H1 (cell line): ENCODE measurements around the gene PARK7. TPM values are rescaled to one million over a fixed set of nuclear protein-coding genes. Genes with fewer than 3 reads are reported as not detected.

Experiments used
- CTCF ChIA-PET: fragments of 300-600 bp; sonication (Branson Sonifier 250); formaldehyde crosslinking; loops from one replicate; lab custom pipeline; 2021; ENCODE audit not compliant: partially characterized antibody; lab: Charles Lee
- POLR2A ChIA-PET: fragments of 300-600 bp; sonication (Branson Sonifier 250); formaldehyde crosslinking; loops from one replicate; lab custom pipeline; 2021; ENCODE audit warnings: inconsistent platforms; ENCODE audit not compliant: partially characterized antibody; lab: Charles Lee
- DNase-seq, 2 experiments: peaks; one replicate each; pipeline versions ENCODE4 v3.0.0 to v3.0.0-alpha.2; 2010 to 2022; ENCODE audit warnings: low spot score in 2 of 2, low read depth in 1 of 2, mixed read lengths in 1 of 2
- FAIRE-seq: peaks from 2 replicates; lab custom pipeline; 2011; peaks lifted over from hg19 to GRCh38; lab: Jason Lieb, UNC
- H2AFZ ChIP-seq: 2 replicates; pipeline ENCODE4 v1.8.1; 2012; ENCODE audit warnings: low read length, inconsistent platforms
- H2AK5ac ChIP-seq: 2 replicates; pipeline ENCODE4 v1.6.1; 2013; ENCODE audit warnings: low read depth, low read length
- H2BK120ac ChIP-seq: replicated peaks from 2 replicates; pipeline ENCODE3; 2013; ENCODE audit warnings: low read depth, low read length, inconsistent platforms
- H2BK12ac ChIP-seq: 2 replicates; pipeline ENCODE4 v1.6.1; 2013; ENCODE audit warnings: low read depth, low read length
- H2BK15ac ChIP-seq: 2 replicates; pipeline ENCODE4 v1.6.1; 2013; ENCODE audit warnings: low read length
- H2BK20ac ChIP-seq: 2 replicates; pipeline ENCODE4 v1.6.1; 2013; ENCODE audit warnings: low read length
- H2BK5ac ChIP-seq: 2 replicates; pipeline ENCODE4 v1.6.1; 2013; ENCODE audit warnings: low read depth, low read length
- H3K14ac ChIP-seq: 2 replicates; pipeline ENCODE4 v1.6.1; 2013; ENCODE audit warnings: inconsistent platforms; ENCODE audit not compliant: insufficient read length
- H3K18ac ChIP-seq: 2 replicates; pipeline ENCODE4 v1.6.1; 2013; ENCODE audit warnings: low read length; ENCODE audit errors: extremely low read depth
- H3K23ac ChIP-seq: 2 replicates; pipeline ENCODE4 v1.6.1; 2013; ENCODE audit warnings: inconsistent platforms; ENCODE audit not compliant: insufficient read length
- H3K23me2 ChIP-seq: 2 replicates; pipeline ENCODE4 v1.6.1; 2013; ENCODE audit warnings: low read depth, low read length
- H3K27ac ChIP-seq: 2 replicates; pipeline ENCODE4 v1.6.1; 2011; ENCODE audit warnings: low read depth, low read length, inconsistent platforms
- H3K27me3 ChIP-seq, 4 experiments: replicated peaks in 1 of 4; 1 replicate in 1 of 4; 2 replicates in 3 of 4; pipeline versions ENCODE4 v1.6.1 to v1.8.1; 2011 to 2013; ENCODE audit warnings: low read length in 3 of 4, mild to moderate bottlenecking in 3 of 4, inconsistent platforms in 2 of 4, mixed read lengths in 2 of 4, moderate library complexity in 1 of 4; ENCODE audit not compliant: control insufficient read depth in 3 of 4, insufficient read depth in 3 of 4; ENCODE audit errors: extremely low read depth in 1 of 4
- H3K36me3 ChIP-seq, 4 experiments: 2 replicates each; pipeline versions ENCODE4 v1.6.1 to v1.8.1; 2011 to 2013; ENCODE audit warnings: mild to moderate bottlenecking in 4 of 4, low read length in 3 of 4, moderate library complexity in 2 of 4, control low read depth in 1 of 4, inconsistent platforms in 1 of 4; ENCODE audit not compliant: insufficient read depth in 4 of 4, control insufficient read depth in 2 of 4
- H3K4ac ChIP-seq: replicated peaks from 2 replicates; pipeline ENCODE3; 2013; ENCODE audit warnings: low read length, low read depth, mixed read lengths, inconsistent platforms; ENCODE audit not compliant: insufficient read length
- H3K4me1 ChIP-seq, 4 experiments: replicated peaks in 1 of 4; 1 replicate in 1 of 4; 2 replicates in 3 of 4; pipeline versions ENCODE4 v1.6.1 to v1.8.1; 2011 to 2013; ENCODE audit warnings: low read length in 3 of 4, inconsistent platforms in 2 of 4, mixed read lengths in 1 of 4; ENCODE audit not compliant: insufficient read depth in 4 of 4, control insufficient read depth in 3 of 4
- H3K4me2 ChIP-seq, 2 experiments: 2 replicates each; pipeline versions ENCODE4 v1.6.1 to v1.8.1; 2011 to 2013; ENCODE audit warnings: low read depth in 2 of 2, low read length in 2 of 2, control low read depth in 1 of 2, inconsistent platforms in 1 of 2, mild to moderate bottlenecking in 1 of 2; ENCODE audit not compliant: insufficient read depth in 1 of 2
- H3K4me3 ChIP-seq, 4 experiments: fragments of 200-600, 300-600 bp in 1 of 4; sonication (generic), shearing (Covaris generic), sonication (Bioruptor Twin) in 1 of 4; 2 replicates each; pipeline versions ENCODE4 v1.5.1 to v1.8.1; 2011 to 2016; ENCODE audit warnings: low read length in 4 of 4, low read depth in 3 of 4, control low read depth in 2 of 4, inconsistent platforms in 2 of 4, mild to moderate bottlenecking in 2 of 4, mixed read lengths in 1 of 4, moderate library complexity in 1 of 4; ENCODE audit not compliant: insufficient read depth in 2 of 4; ENCODE audit errors: extremely low read depth in 1 of 4
- H3K56ac ChIP-seq: replicated peaks from 2 replicates; pipeline ENCODE3; 2013; ENCODE audit warnings: low read depth, mild to moderate bottlenecking, mixed read lengths, low read length, inconsistent platforms; ENCODE audit not compliant: insufficient read length
- H3K79me1 ChIP-seq: 2 replicates; pipeline ENCODE4 v1.6.1; 2013; ENCODE audit warnings: low read depth, low read length, control low read depth
- H3K79me2 ChIP-seq, 2 experiments: 2 replicates each; pipeline versions ENCODE4 v1.6.1 to v1.8.1; 2012 to 2013; ENCODE audit warnings: low read length in 2 of 2, mild to moderate bottlenecking in 2 of 2, inconsistent platforms in 1 of 2; ENCODE audit not compliant: insufficient read depth in 2 of 2, control insufficient read depth in 1 of 2
- H3K9ac ChIP-seq, 4 experiments: replicated peaks in 1 of 4; 1 replicate in 1 of 4; 2 replicates in 3 of 4; pipeline versions ENCODE4 v1.6.1 to v1.8.1; 2011 to 2013; ENCODE audit warnings: low read depth in 3 of 4, low read length in 3 of 4, control low read depth in 2 of 4, mild to moderate bottlenecking in 2 of 4, moderate library complexity in 2 of 4, inconsistent platforms in 1 of 4; ENCODE audit errors: extremely low read depth in 1 of 4
- H3K9me3 ChIP-seq, 2 experiments: 2 replicates each; pipeline versions ENCODE4 v1.6.1 to v1.8.1; 2012 to 2013; ENCODE audit warnings: mild to moderate bottlenecking in 2 of 2, moderate library complexity in 2 of 2, control low read depth in 1 of 2, inconsistent platforms in 1 of 2, low read depth in 1 of 2, low read length in 1 of 2, mixed read lengths in 1 of 2; ENCODE audit not compliant: insufficient read depth in 2 of 2
- H4K20me1 ChIP-seq, 2 experiments: replicated peaks in 1 of 2; 2 replicates each; pipeline versions ENCODE3 to v1.8.1; 2011 to 2013; ENCODE audit warnings: inconsistent platforms in 2 of 2, low read length in 2 of 2, mild to moderate bottlenecking in 1 of 2; ENCODE audit not compliant: insufficient read depth in 2 of 2, control insufficient read depth in 1 of 2
- H4K5ac ChIP-seq: 2 replicates; pipeline ENCODE4 v1.6.1; 2013; ENCODE audit warnings: low read length, low read depth, mixed read lengths, inconsistent platforms; ENCODE audit not compliant: insufficient read length
- H4K8ac ChIP-seq: 2 replicates; pipeline ENCODE4 v1.8.0; 2013; ENCODE audit warnings: mild to moderate bottlenecking, moderate library complexity, low read length, inconsistent platforms; ENCODE audit not compliant: insufficient read depth; ENCODE audit errors: extremely low read depth
- H4K91ac ChIP-seq: replicated peaks from 2 replicates; pipeline ENCODE3; 2013; ENCODE audit warnings: low read length, mixed read lengths, inconsistent platforms; ENCODE audit not compliant: insufficient read length
- EGR1 ChIP-seq: IDR thresholded peaks from 2 replicates; pipeline ENCODE4 v1.6.1; 2011; ENCODE audit warnings: low read depth, low read length, borderline replicate concordance
- NRF1 ChIP-seq: IDR thresholded peaks from 2 replicates; pipeline ENCODE4 v1.6.1; 2011; ENCODE audit warnings: mild to moderate bottlenecking, low read depth, low read length, improper control_type of control experiment
- SP4 ChIP-seq: IDR thresholded peaks from 2 replicates; pipeline ENCODE4 v1.6.1; 2012; ENCODE audit warnings: low read length, inconsistent platforms
- WGBS, 2 experiments: shearing (Covaris generic) in 1 of 2; methylation state at CpG; one replicate each; pipeline versions ENCODE4 v1.1.6 to v1.1.7; 2013 to 2015; ENCODE audit warnings: low lambda C conversion rate in 2 of 2, mixed read lengths in 2 of 2, inconsistent platforms in 1 of 2, low coverage in 1 of 2, missing lambda C conversion rate in 1 of 2; ENCODE audit not compliant: insufficient replicate concordance in 2 of 2, insufficient coverage in 1 of 2, insufficient read length in 1 of 2; ENCODE audit errors: extremely low coverage in 1 of 2, missing lambda C conversion rate in 1 of 2; 5-methylcytosine and 5-hydroxymethylcytosine counted together
- polyA plus RNA-seq, 7 experiments: library from polyadenylated mRNA; depleted of rRNA in 3 of 7; stranded (reverse) in 5 of 7; unstranded in 2 of 7; fragments of >200 nt in 5 of 7; fragments of 200-250 nt in 2 of 7; gene quantifications; 1 replicate in 5 of 7; 2 replicates in 1 of 7; 4 replicates in 1 of 7; pipeline versions ENCODE4 v1.2.1 to v1.2.3, GENCODE V29; 2011 to 2013; ENCODE audit warnings: missing spikeins in 2 of 7, mixed read lengths in 2 of 7
- total RNA-seq: library from RNA; stranded (reverse); fragmentation: NEBNext Ultra II Directional; extraction: Animal tissue kit (Norgen Biotek cat#: 25700); gene quantifications from 2 replicates; pipeline ENCODE4 v1.2.1, GENCODE V29; 2021
- TF ChIP-seq, protein P1 (sequence below): IDR thresholded peaks from 2 replicates; pipeline ENCODE4 v1.6.1; 2012; ENCODE audit warnings: inconsistent platforms

The PARK7 gene
- total and polyA plus RNA-seq, 2 of the 8 experiments (the other 6 are each of a cell fraction or from before 2014, with no cell fraction given), result 206 to 383 TPM

- Histone ChIP-seq H3K27me3 (peaks cover 16 to 31% (median 28%) of the 10 kb centered on the region in 4 experiments), H3K4me2 (no peak within 1 kb of the TSS; a peak in 1 of 4 replicates), H3K4me1 (peaks cover 0 to 8% (median 0%) of the 10 kb centered on the region in 4 experiments; a peak in 4 of 7 replicates), H3K79me1 (no peaks in the 10 kb centered on the region), H3K79me2 (no peaks in the 10 kb centered on the region), H3K27ac (no peak within 1 kb of the TSS), H3K9me3 (no peaks in the 10 kb centered on the region), H3K23me2 (no peaks in the 10 kb centered on the region; the same call in 1 of the 2 replicates), H3K4me3 (no peak within 1 kb of the TSS), H3K14ac (no peak within 1 kb of the TSS), H3K4ac (no peak within 1 kb of the TSS), H2BK5ac (no peak within 1 kb of the TSS), H2BK120ac (no peak within 1 kb of the TSS), H2AFZ (no peak within 1 kb of the TSS), H4K5ac (no peak within 1 kb of the TSS), H3K23ac (no peak within 1 kb of the TSS), H2BK20ac (no peak within 1 kb of the TSS), H4K91ac (no peak within 1 kb of the TSS), H2AK5ac (no peak within 1 kb of the TSS), H3K9ac (peak within 1 kb of the TSS in 1 of 4 experiments; percentile 7; a peak in 2 of 7 replicates), H3K56ac (no peak within 1 kb of the TSS), H2BK15ac (no peak within 1 kb of the TSS), H4K20me1 (no peaks in the 10 kb centered on the region), H3K36me3 (no peaks in the 10 kb centered on the region), H4K8ac (no peak within 1 kb of the TSS), H2BK12ac (no peak within 1 kb of the TSS; the same call in 1 of the 2 replicates), H3K18ac (no peak within 1 kb of the TSS)
- FAIRE-seq (no peak), DNase-seq (no peak)
- 82% methylated on average over 14 of the region's 14 CpGs; no CpG with 5 or more reads in 1 of the 2 experiments for WGBS, 2 experiments
- CTCF ChIA-PET, result interaction anchor here (0.7 to 1.7 kb wide), 5 partner anchors 9 to 133 kb away, joined by 3 to 4 read pairs (median 3); partner anchors contain the start of gene PARK7
- POLR2A ChIA-PET, result interaction anchor here (1.4 kb wide), 1 partner anchor 260 kb away, joined by 3 read pairs; no protein-coding TSS in a partner anchor
- TF ChIP-seq, protein P1, sequence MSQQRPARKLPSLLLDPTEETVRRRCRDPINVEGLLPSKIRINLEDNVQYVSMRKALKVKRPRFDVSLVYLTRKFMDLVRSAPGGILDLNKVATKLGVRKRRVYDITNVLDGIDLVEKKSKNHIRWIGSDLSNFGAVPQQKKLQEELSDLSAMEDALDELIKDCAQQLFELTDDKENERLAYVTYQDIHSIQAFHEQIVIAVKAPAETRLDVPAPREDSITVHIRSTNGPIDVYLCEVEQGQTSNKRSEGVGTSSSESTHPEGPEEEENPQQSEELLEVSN, result no peak
- TF ChIP-seq EGR1 (no peak), NRF1 (no peak), SP4 (no peak)
These were observed 20.6 kb upstream of the PARK7 start, which contains the start of gene TNFRSF9 for GRCh38 chr1:7940745-7941436. Gene TNFRSF9 (minus strand): TSS chr1:7940839. CDS start chr1:7939994, 845 bp downstream.
